ENCODE results near the gene PTPRZ1. TPM values are rescaled to one million over a fixed set of nuclear protein-coding genes. Genes with fewer than 3 reads are reported as not detected.

Gene PTPRZ1
- total RNA-seq, 1 experiment from 2014 or later, result 74.2 TPM

GRCh38 chr7:121909716-121910345, 36.9 kb downstream of the PTPRZ1 start:
- no peak overlapping the region for H4K5ac ChIP-seq (ENCODE audit: insufficient read length, low read depth, low read length)
- no peak overlapping the region for H3K4me2 ChIP-seq (ENCODE audit: insufficient read depth, insufficient read length, low read length)
- H3T11ph ChIP-seq (ENCODE audit: low read length), result no peak overlapping the region
- H2AK5ac ChIP-seq (ENCODE audit: insufficient read length, low read length), result no peak overlapping the region
- H3K79me2 ChIP-seq (ENCODE audit: insufficient read depth, low read length), result peaks cover 2% of the 10 kb centered on the region; the same call in 1 of the 2 replicates
- no peak overlapping the region for H2BK12ac ChIP-seq (ENCODE audit: insufficient read length, low read depth, low read length)
- no peaks in the 10 kb centered on the region for H3K9me3 Mint-ChIP-seq
- H3K27ac ChIP-seq (ENCODE audit: insufficient read length, low read depth, low read length), result no peak overlapping the region
- H3K14ac ChIP-seq (ENCODE audit: insufficient read depth, low read length), result no peak overlapping the region
- TF ChIP-seq CTCF (conservative IDR thresholded peaks at IDR 0.05), result no peak
- H3K36me3 Mint-ChIP-seq (ENCODE audit: insufficient read depth in 1 of 3, low read depth in 3 of 3), result peaks cover 0 to 4% (median 0%) of the 10 kb centered on the region in 3 experiments; a peak in 2 of 7 replicates
- H3K27me3 Mint-ChIP-seq (ENCODE audit: low read depth), result no peaks in the 10 kb centered on the region
- H3K9ac ChIP-seq (ENCODE audit: extremely low read depth, insufficient read length, low read length), result no peak overlapping the region
- no peak overlapping the region for H3K4me3 Mint-ChIP-seq
- no peak overlapping the region for H2BK5ac ChIP-seq (ENCODE audit: insufficient read length, low read length)
- no peak overlapping the region for H3K23ac ChIP-seq (ENCODE audit: insufficient read length, low read depth, low read length)
- H3K18ac ChIP-seq (ENCODE audit: insufficient read length, low read depth, low read length), result no peak overlapping the region
- no peak overlapping the region for H3K4ac ChIP-seq (ENCODE audit: low read depth, low read length)
- H3K79me1 ChIP-seq (ENCODE audit: insufficient read depth, low read depth, low read length, poor library complexity, severe bottlenecking), result no peaks in the 10 kb centered on the region
- peak overlapping the region; percentile 19 to 91 (median 37); a peak in 4 of 7 replicates for H3K27ac Mint-ChIP-seq
- no CpG with 5 or more reads among the region's 3 CpGs for WGBS (ENCODE audit: extremely low coverage, insufficient read length, low lambda C conversion rate)
- peaks cover 37 to 43% of the 10 kb centered on the region in 2 experiments for H3K4me1 Mint-ChIP-seq
- DNase-seq, result no peak
- H3K56ac ChIP-seq (ENCODE audit: insufficient read length, low read depth, low read length), result no peak overlapping the region
- no peak overlapping the region for H2BK20ac ChIP-seq (ENCODE audit: low read depth, low read length, poor library complexity, severe bottlenecking)
- H4K91ac ChIP-seq (ENCODE audit: insufficient read length, low read depth, low read length), result no peak overlapping the region
- peaks cover 5% of the 10 kb centered on the region; the same call in 1 of the 2 replicates for H3K4me1 ChIP-seq (ENCODE audit: insufficient read depth, low read length)
- no peak overlapping the region for H2BK120ac ChIP-seq (ENCODE audit: low read depth, low read length, poor library complexity, severe bottlenecking)
- H3K27me3 ChIP-seq (ENCODE audit: insufficient read depth, low read length), result no peaks in the 10 kb centered on the region
- no peaks in the 10 kb centered on the region for H4K20me1 ChIP-seq (ENCODE audit: control insufficient read depth, insufficient read depth, insufficient read length)
- no peaks in the 10 kb centered on the region for H3K23me2 ChIP-seq (ENCODE audit: insufficient read length, low read depth, low read length, poor library complexity, severe bottlenecking)
- no peak overlapping the region for H4K8ac ChIP-seq (replicated peaks; ENCODE audit: insufficient read length, low read depth, low read length)
- no peak overlapping the region for H2BK15ac ChIP-seq (ENCODE audit: low read depth, low read length)
- H2AFZ ChIP-seq (ENCODE audit: low read length), result no peak overlapping the region
- no peaks in the 10 kb centered on the region for H3K9me3 ChIP-seq (ENCODE audit: control insufficient read depth, low read depth, low read length)
